HG03520 (cell line): Measurements from ENCODE around the gene ATM.
"Not testable (repeated sequence)": the region's sequence is repeated elsewhere in the genome, so short reads cannot be mapped to it uniquely, and the experiment has no call there.

ENCODE experiments used
- ATAC-seq: cut with Tn5 transposase; IDR thresholded peaks from one replicate; pipeline ENCODE4 v1.9.1; 2021; ENCODE audit warnings: mild to moderate bottlenecking, moderate library complexity; ENCODE audit not compliant: unreplicated experiment

The ATM gene

DNA sequence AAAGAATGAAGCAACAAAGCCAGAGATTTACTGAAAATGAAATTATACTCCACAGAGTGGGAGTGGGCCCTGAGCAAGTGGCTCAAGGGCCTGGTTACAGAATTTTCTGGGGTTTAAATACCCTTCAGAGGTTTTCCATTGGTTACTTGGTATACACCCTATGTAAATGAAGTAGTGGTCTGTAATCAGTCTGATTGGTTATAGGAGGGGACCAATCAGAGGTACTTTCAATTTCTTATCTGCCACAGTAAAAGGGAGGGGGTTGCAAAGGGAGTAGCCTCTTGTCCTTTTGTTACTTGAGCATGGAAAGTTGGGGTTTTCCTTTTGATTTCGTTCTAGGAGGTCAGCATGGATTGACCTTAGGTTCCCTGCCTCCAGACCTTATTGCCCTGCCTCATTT lies 63.5 kb downstream of the ATM start:
- no peak for ATAC-seq

DNA sequence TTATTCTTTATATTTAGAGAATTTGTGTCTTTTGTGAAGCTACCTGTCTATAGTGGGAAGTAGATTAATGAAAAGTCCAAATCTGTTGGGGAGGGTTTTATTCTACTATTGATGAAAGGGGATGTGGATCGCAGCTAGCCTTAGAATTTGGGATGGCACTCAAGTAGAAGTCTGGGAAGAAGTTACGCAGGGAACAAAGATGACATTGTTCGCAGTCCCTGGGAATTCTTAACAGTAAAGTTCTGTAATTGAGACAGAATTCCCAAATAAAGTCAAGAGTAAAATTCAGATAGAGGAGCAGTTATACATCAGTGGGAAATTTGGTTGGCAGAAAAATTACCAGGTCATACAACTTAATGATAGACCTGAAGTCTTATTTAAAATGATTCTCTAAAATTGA lies 64.1 kb downstream of the ATM start:
- no peak for ATAC-seq

DNA sequence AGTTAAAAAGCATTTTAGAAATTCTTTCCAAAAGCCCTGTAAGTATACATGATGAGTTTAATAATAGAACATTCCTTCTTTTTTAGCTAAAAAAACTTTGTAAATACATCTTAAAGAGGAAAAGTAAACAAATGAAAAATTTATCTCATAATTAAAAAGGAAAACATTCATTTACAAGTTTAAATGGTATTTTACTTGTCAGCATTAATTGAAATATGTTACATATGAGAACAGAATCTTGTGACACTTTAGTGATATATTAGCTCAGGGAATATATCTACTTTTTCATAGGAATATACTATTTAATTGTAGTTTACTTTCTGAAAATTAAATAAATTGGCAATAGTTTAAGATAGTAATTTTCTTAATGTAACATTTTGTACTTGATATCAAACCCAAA lies 66.2 kb downstream of the ATM start:
- ATAC-seq: not testable (repeated sequence)

DNA sequence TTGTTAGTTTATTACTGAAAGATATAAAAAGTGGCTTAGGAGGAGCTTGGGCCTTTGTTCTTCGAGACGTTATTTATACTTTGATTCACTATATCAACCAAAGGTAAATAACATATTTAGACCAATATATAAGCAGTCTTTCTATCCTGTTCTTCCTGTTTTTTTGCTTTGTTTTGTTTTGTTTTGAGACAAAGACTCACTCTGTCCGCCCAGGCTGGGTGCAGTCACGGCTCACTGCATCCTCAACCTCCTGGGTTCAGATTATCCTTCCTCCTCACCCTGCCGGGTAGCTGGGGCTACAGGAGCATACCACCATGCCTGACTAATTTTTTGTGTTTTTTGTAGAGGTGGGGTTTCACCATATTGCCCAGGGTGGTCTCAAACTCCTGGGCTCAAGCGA lies 66.8 kb downstream of the ATM start:
- no peak for ATAC-seq

DNA sequence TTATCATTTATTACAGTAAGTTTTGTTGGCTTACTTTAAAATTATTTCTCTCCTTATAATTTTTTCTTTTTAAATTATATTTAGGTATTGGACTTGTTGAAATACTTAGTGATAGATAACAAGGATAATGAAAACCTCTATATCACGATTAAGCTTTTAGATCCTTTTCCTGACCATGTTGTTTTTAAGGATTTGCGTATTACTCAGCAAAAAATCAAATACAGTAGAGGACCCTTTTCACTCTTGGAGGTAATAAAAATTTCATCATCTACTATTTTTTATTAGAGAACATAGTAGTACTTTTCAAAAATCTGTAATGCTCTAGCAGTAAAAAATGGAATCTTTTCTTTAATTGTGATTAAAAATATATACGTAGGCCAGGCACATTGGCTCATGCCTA lies 70.4 kb downstream of the ATM start:
- no peak for ATAC-seq

DNA sequence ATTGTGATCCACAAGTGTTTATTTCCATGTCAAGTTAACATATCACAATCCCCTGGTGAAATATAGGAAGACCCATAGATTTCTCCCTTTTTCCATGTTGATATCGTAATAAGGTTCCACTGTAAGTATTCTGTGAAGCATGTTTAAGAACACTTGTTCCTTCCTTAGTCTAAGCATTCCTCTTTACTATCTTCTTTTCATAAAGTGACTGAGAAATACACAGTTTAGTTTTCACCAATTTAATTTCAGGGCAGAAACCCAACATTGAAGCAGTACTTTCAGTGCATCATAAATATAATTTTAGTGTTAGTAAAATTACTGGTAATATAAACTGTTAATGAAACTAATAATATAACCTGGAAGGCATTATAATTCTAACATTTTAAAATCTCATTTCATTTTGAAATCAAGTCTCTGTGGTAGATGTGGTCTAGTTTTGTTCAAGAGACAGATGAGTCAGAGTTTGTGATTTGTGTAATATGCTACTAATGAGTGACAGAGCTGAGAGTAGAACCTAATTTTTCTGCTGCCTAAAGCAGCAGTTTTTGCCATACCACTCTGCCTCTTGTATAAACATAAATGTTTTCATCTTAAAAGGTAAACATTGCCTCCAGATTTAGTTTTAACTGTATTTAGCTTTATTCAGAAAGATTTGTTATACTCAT lies 79.4 kb downstream of the ATM start:
- peak; percentile 84 for ATAC-seq

DNA sequence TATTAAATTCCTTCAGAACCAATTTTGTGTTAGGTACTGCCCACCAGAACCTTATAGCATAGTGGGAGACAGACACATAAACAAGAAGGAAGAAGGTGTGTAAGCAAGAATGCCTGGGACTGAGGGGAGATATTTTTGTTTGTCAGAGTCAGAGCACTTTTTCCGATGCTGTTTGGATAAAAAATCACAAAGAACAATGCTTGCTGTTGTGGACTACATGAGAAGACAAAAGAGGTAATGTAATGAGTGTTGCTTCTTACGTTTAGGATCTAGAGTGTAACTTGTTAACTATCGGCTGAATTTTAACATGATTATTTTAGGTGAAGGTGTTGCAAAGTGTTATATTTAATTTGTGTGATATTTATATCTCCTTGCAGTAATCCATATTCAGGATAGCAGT lies 84.9 kb downstream of the ATM start:
- no peak for ATAC-seq

DNA sequence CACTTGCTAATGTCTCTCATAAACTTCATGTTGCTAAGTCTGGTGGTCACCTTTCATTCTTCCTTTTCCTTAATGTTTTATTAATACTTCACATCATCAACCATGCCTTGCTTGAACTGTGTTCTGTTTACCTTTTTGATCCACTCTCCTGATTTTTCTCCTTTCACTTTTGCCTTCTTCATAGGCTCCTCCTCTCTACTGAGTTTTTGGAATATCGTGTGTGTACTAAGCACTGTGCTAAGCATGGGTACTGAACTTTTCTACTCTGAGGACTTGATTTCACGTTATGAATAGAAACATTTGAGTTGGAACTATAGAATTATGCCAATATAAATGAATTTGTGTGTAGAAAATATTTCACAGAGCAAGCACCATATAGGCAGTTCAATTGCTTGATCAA lies 90.6 kb downstream of the ATM start:
- ATAC-seq: no peak

DNA sequence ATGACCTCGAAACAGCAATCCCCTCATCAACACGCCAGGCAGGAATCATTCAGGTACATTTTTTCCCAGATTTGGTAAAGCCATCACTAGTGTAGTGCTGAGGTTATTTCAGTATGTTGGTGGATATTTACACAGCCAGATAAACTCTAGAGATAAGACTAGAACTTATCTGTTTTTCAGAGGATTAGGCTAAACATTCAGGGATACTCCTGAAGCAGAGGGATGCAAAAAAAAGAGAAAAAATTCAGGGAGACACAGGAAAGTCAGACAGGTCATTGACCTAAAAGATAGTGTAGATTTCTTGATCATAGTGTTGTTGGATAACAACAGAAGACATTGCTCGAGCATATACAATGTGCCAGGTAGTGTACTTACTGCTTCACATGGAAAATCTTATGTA lies 93.2 kb downstream of the ATM start:
- ATAC-seq: no peak

DNA sequence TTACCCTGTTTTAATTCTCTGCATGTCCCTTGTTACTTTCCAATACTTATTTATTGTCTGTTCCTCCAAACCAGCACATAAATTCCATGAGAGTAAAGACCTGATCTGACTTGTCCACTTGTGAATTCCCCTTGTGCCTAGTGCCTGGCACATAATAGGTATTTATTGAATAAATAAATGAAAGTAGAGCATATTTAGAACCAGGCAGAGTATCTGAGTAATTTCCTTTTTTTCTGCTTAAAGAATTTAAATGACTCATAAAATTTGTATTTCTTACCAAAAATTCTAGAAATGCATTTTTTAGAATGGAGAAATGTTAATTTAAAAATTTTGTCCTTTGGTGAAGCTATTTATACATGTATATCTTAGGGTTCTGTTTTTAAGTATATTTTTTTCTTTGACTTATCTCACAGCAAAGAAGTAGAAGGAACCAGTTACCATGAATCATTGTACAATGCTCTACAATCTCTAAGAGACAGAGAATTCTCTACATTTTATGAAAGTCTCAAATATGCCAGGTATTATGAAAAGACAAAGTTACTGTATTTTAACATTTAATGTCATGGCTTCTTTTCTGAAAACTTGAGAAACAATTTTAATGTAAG lies 96.8 kb downstream of the ATM start:
- ATAC-seq: no peak

DNA sequence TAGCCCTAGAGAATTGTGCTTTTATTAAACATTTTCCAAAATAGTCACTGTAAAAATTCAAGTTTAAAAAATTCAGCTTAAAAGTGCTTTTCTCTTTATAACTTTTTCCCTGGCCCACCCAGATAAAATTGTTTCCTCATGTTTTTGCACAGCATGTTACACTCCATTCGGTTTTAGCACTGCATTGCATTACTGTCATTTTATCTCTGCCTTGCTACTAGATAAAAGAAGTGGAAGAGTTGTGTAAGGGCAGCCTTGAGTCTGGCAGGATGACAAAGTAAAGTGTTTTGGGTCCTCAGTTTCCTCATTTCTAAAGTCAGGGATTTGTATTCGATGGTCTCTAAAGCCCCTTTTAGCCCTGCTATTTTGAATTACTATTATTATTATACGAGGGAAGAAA lies 99.8 kb downstream of the ATM start:
- ATAC-seq: no peak

DNA sequence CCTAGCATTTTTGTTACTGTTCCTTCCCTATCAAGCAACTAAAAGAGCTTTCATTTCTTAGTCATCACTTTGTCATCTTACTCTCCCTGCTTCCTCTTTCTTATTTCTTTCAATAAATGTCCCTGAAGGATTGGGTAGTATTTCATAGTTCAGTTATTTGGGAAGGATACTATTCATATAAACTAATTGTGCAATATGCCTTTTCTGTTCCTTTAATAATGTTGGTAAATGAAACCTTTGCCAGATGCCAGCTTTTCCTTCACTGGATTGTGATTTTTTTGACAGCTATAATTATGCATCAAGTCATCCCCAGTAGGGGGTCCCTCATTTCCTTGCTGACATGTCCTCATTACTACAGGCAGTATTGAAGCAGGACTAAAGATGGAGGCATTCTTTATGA lies 101.7 kb downstream of the ATM start:
- ATAC-seq: no peak

DNA sequence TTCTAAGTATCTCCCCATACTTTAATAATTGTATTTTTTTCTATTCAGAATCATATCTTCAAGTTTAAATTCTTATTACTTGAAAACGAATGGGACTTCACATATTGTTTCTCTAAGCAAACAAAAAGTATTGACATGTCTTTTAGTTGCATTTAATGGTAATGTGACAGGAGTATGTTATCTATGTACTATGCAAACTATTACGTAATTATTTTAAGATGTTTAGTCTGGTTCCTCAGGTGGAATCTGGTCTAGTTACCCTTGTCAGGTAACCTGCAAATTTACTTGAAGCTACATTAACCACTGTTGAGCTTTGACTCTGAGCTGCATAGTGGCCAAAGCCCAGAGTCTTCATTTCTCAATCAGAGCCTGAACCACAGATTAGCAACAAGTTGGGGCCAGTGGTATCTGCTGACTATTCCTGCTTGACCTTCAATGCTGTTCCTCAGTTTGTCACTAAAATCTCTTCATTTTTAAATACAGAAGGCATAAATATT lies 110.6 kb downstream of the ATM start:
- ATAC-seq: no peak

DNA sequence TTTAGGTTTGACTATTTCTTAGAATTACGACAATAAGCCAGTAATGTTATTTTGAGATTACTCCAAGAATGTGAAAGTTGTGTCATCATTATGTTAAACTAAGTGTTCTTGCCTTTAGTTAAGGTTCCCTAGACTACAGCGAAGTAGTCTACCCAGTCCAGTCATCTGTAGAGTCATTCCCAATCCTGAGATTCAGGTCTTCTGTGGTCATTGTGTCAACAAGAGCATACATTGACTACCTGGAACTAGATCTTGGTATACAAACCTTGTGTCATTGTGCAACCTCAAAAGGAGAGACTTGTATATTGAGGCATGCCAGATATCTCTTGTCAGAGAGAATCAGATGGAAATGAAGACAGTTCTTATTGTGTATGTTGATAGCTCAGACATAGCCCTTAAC lies 115.9 kb downstream of the ATM start:
- no peak for ATAC-seq

DNA sequence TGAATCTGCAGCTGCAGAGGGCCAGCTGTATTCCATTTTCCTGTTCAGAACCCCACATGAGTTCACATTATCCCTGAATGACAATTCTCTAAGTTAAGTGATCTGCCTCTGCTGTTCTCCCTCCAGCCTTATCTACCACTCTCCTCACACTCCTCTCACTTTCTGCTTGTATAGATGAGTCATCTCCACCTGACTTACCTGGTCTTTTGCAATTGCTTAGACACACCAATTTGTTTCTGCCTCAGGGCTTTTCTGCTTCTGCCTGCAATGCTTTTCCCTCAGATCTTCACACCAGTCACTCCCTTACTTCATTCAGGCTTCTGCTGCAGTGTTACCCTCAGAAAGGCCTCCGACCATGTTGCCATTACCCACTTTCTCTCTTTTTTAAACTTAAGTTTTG lies 118.1 kb downstream of the ATM start:
- no peak for ATAC-seq

DNA sequence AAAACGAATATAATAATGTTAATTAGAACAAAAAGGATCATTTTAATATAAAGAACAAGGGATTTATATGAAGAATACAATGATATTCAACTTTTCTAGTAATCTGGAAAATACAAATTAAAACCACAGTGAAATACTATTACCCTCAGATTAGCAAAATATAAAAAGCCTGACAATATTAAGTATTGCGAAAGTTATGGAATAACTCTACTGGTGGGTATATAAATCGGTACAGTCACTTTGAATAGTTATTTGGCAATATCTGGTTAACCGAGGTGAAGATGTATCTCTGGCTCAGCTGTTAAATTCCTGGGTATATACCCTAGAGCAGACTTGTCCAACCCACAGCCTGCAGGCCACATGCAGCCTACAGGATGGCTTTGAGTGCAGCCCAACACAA lies 118.8 kb downstream of the ATM start:
- ATAC-seq: no peak

DNA sequence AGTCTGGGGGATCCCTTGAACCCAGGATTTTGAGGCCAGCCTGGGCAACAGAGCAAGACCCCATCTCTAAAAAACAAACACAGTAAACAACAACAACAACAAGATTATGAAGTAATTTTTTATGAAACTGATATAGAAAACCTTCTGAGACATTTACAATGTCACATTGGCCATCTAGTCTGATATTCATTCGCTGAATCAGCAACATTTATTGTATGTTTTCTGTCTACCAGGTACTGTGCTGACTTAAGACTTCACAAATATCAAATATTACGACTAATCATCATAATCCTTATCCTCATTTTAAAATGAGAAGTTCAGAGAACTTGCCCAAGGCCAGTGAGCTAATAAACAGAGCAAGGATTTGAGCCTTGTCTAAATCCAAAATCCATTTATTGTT lies 120.8 kb downstream of the ATM start:
- ATAC-seq: no peak

DNA sequence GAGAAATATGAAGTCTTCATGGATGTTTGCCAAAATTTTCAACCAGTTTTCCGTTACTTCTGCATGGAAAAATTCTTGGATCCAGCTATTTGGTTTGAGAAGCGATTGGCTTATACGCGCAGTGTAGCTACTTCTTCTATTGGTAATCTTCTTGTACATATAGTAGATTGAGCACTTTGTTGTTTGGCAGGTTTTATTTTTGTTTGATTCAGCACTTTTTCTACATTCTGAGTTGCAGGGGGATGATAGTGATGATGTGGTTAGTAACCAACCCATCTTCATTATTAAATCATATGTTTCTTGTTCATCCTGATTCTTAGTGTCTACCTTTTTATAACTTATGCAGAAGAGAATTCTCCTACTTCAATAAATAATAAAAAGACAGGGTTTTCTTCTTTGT lies 122.9 kb downstream of the ATM start:
- ATAC-seq: no peak

DNA sequence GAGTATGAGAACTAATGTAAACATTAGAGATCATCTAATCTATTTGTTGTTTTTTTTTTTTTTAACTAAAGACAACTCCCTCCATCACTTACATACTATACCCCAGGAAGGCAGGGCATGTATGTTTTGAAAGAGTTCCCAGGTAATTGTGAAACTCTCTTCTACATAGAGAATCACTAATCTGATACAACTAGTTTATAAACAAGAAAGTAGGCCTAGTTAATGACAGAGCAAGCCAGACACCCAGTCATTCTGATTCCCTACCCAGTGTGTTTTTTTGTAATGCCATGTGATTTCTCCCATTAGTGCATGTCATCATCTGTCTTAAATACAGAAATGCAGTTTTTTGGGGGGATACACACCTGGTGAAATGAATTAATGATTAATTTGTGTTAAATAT lies 123.6 kb downstream of the ATM start:
- no peak for ATAC-seq

DNA sequence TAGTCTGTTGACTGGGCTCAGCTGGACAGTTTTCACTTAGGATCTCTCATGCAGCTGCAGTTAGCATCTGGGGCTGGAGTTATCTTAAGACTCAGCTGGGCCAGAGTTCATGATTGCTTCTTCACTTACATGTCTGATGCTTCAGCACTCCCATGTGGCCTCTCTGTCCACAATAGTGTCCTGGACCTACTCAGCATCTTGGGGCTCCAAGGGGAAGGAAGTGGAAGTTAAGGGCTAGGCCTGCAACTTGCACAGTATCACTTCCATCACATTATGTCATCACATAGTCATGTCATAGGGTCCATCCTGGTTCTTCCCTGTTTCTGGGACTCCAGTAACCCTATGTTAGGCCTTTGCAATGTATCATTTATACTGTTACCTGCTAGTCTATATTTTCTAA lies 128.6 kb downstream of the ATM start:
- ATAC-seq: no peak

DNA sequence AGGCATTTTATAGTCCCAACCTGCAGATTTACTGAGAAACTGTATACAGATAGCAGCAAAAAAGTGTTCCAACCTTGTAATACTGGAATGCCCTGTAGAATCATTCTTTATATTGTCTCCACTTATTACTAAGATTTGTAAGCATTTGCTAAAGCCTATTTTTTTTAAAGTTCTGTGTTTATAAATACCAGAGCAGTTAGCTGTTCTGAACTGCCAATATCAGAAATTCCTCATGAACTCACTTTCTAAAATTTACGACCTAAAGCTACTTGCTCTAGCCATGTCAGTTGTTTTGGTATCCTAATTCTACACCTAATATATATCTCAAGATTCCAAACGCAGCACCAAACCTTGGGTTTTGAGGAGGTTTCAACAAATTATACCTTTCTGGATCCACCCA lies 141.3 kb downstream of the ATM start:
- no peak for ATAC-seq

DNA sequence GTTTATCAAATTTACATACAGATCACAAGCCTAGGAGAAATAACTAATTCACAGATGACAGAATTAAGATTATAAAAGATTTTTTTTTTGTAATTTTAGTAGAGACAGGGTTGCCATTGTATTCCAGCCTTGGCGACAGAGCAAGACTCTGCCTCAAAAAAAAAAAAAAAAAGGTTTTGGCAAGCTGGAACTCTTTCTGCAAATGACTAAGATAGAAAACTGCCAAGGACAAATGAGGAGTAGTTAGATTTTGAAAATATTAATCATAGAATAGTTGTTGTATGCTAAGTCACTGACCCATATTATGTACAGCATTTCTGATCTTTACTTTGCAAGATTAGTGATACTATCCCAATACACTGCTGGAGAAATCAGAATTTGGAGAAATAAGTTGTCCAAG lies 145.3 kb downstream of the ATM start:
- no peak for ATAC-seq

DNA sequence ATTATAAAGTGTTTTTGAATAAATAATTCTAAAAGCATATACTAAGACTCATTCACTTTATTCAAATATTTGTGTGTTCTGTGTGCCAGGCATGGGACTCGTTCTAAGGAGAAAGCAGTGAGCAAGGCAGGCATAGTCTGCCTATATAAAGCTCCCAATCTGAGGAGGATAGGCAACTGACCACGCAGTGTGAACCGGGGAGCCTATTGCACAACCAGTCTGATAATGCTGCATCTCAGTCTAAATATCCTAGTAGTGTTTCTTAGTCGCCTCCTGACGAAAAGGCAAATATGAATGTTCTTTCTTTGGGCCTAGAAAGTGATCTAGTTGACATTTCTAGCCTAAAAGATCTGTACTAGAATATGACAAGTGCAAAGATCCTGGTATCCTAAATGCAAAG lies 146.2 kb downstream of the ATM start:
- ATAC-seq: no peak
